HCT116 (cell line): Measurements from ENCODE around the gene TENM3. TPM values are rescaled to one million over a fixed set of nuclear protein-coding genes. Genes with fewer than 3 reads are reported as not detected.

Source experiments
- ATAC-seq: fragments of 200-7000 bp; cut with Tn5 transposase; 2 replicates; pipeline ENCODE4 v1.9.1; 2020; ENCODE audit warnings: mild to moderate bottlenecking, moderate library complexity
- BruUV-seq: library from RNA; stranded (reverse); fragments of 400-500 nt; replicated peaks from 2 replicates; lab custom pipeline; 2021; lab: Mats Ljungman, UMichigan
- CTCF ChIA-PET: fragments of 300-600 bp; sonication (Branson Sonifier 250); formaldehyde crosslinking; loops from one replicate; lab custom pipeline; 2021; ENCODE audit warnings: antibody characterized with exemption; lab: Charles Lee
- POLR2A ChIA-PET: fragments of 300-600, 350-600 bp; sonication (Branson Sonifier 250); formaldehyde crosslinking; loops from one replicate; lab custom pipeline; 2021; ENCODE audit warnings: antibody characterized with exemption; lab: Charles Lee
- RAD21 ChIA-PET, 2 experiments: fragments of 300-600 bp; sonication (Branson Sonifier 250); formaldehyde crosslinking; loops; one replicate each; lab custom pipeline; 2023; ENCODE audit warnings: low total read pairs in 2 of 2; ENCODE audit not compliant: uncharacterized antibody in 2 of 2, unreplicated experiment in 2 of 2, low non-redundant PET in 1 of 2; lab: Charles Lee
- DNase-seq: peaks from one replicate; pipeline ENCODE4 v3.0.0-alpha.2; 2010; ENCODE audit warnings: low read depth, low spot score
- H2AFZ ChIP-seq: fragments of 200-600 bp; shearing (Covaris generic), sonication (generic); 2 replicates; pipeline ENCODE4 v1.6.1; 2017; ENCODE audit warnings: low read depth, mixed run types, mixed read lengths, antibody characterized with exemption, low read length; ENCODE audit not compliant: poor library complexity, severe bottlenecking
- H3K27ac ChIP-seq: 2 replicates; pipeline ENCODE4 v1.5.1; 2012; ENCODE audit warnings: low read depth, low read length
- H3K27me3 ChIP-seq: fragments of 200-600 bp; sonication (generic); 2 replicates; pipeline ENCODE4 v1.6.1; 2016; ENCODE audit warnings: mixed run types, low read length, mixed read lengths; ENCODE audit not compliant: insufficient read depth
- H3K36me3 ChIP-seq, 2 experiments: fragments of 200-500 bp in 1 of 2; fragments of 200-600 bp in 1 of 2; sonication (Bioruptor generic) in 1 of 2; sonication (generic) in 1 of 2; 2 replicates each; pipeline versions ENCODE4 v1.5.1 to v1.6.1; 2014 to 2016; ENCODE audit warnings: low read length in 2 of 2, inconsistent platforms in 1 of 2, mixed read lengths in 1 of 2, mixed run types in 1 of 2; ENCODE audit not compliant: insufficient read depth in 2 of 2, control insufficient read depth in 1 of 2
- H3K4me1 ChIP-seq, 2 experiments: fragments of 200-600 bp in 1 of 2; sonication (generic) in 1 of 2; 2 replicates each; pipeline versions ENCODE4 v1.5.1 to v1.6.1; 2012 to 2017; ENCODE audit warnings: low read length in 2 of 2, inconsistent platforms in 1 of 2, mild to moderate bottlenecking in 1 of 2, mixed read lengths in 1 of 2, mixed run types in 1 of 2, moderate library complexity in 1 of 2; ENCODE audit not compliant: insufficient read depth in 2 of 2, control insufficient read depth in 1 of 2
- H3K4me2 ChIP-seq: fragments of 200-600 bp; sonication (generic); 2 replicates; pipeline ENCODE4 v1.6.1; 2017; ENCODE audit warnings: mixed run types, low read length, mixed read lengths
- H3K4me3 ChIP-seq, 2 experiments: fragments of 200-600 bp in 1 of 2; sonication (generic) in 1 of 2; replicated peaks in 1 of 2; 2 replicates each; pipeline ENCODE4 v1.5.1; 2011 to 2016; ENCODE audit warnings: low read length in 2 of 2, control low read depth in 1 of 2, low read depth in 1 of 2, mild to moderate bottlenecking in 1 of 2, mixed read lengths in 1 of 2, mixed run types in 1 of 2
- H3K79me2 ChIP-seq: fragments of 200-600 bp; sonication (generic); 2 replicates; pipeline ENCODE4 v1.6.1; 2017; ENCODE audit warnings: mild to moderate bottlenecking, mixed run types, low read length, moderate library complexity, mixed read lengths; ENCODE audit not compliant: insufficient read depth
- H3K9ac ChIP-seq: fragments of 200-600 bp; sonication (generic); 2 replicates; pipeline ENCODE4 v1.6.1; 2016; ENCODE audit warnings: low read length, mixed read lengths
- H3K9me2 ChIP-seq: fragments of 200-600 bp; sonication (generic), shearing (Covaris generic); 2 replicates; pipeline ENCODE4 v1.6.1; 2017; ENCODE audit warnings: mixed run types, mild to moderate bottlenecking, moderate library complexity; ENCODE audit not compliant: insufficient read depth
- H3K9me3 ChIP-seq, 2 experiments: fragments of 200-500 bp in 1 of 2; fragments of 200-600 bp in 1 of 2; sonication (Bioruptor generic) in 1 of 2; sonication (generic) in 1 of 2; 2 replicates each; pipeline ENCODE4 v1.6.1; 2014 to 2017; ENCODE audit warnings: low read length in 2 of 2, mixed read lengths in 2 of 2, inconsistent platforms in 1 of 2, low read depth in 1 of 2, mild to moderate bottlenecking in 1 of 2, mixed run types in 1 of 2, moderate library complexity in 1 of 2; ENCODE audit not compliant: control insufficient read depth in 1 of 2, insufficient read depth in 1 of 2
- H4K20me1 ChIP-seq: fragments of 200-600 bp; sonication (generic), shearing (Covaris generic); 2 replicates; pipeline ENCODE4 v1.6.1; 2017; ENCODE audit warnings: mixed run types, mild to moderate bottlenecking, moderate library complexity; ENCODE audit not compliant: insufficient read depth
- CEBPB ChIP-seq: IDR thresholded peaks from 2 replicates; pipeline ENCODE4 v1.6.1; 2012; ENCODE audit warnings: low read depth
- EZH2 ChIP-seq: fragments of 200-600 bp; sonication (generic); IDR thresholded peaks from 2 replicates; pipeline ENCODE4 v1.6.1; 2017; ENCODE audit warnings: antibody characterized with exemption, mixed run types
- POLR2AphosphoS5 ChIP-seq: IDR thresholded peaks from 2 replicates; pipeline ENCODE4 v1.6.1; 2011; ENCODE audit warnings: mild to moderate bottlenecking, low read depth, low read length, moderate library complexity
- ZNF274 ChIP-seq: fragments of 200-500 bp; sonication (Bioruptor generic); IDR thresholded peaks from 2 replicates; pipeline ENCODE4 v1.6.1; 2014; ENCODE audit warnings: mild to moderate bottlenecking, low read depth, low read length, inconsistent platforms
- intact Hi-C: fragments of 100-400 bp; cut with micrococcal nuclease; formaldehyde crosslinking; loops from 2 replicates; pipeline ENCODE4 v1.10.0; 2022
- total RNA-seq: library from RNA; stranded (reverse); gene quantifications from one replicate; pipeline ENCODE4 v1.2.1, GENCODE V29; 2021; ENCODE audit not compliant: unreplicated experiment
- TF ChIP-seq, protein P1 (sequence below): IDR thresholded peaks from 2 replicates; pipeline ENCODE4 v1.6.1; 2012
- TF ChIP-seq, protein P2 (sequence below): IDR thresholded peaks from 2 replicates; pipeline ENCODE4 v1.6.1; 2011; ENCODE audit warnings: mild to moderate bottlenecking, low read length, moderate library complexity; ENCODE audit not compliant: insufficient replicate concordance; ENCODE audit errors: extremely low read depth

Gene TENM3
- total RNA-seq, 1 experiment from 2014 or later: 0.54 TPM

DNA sequence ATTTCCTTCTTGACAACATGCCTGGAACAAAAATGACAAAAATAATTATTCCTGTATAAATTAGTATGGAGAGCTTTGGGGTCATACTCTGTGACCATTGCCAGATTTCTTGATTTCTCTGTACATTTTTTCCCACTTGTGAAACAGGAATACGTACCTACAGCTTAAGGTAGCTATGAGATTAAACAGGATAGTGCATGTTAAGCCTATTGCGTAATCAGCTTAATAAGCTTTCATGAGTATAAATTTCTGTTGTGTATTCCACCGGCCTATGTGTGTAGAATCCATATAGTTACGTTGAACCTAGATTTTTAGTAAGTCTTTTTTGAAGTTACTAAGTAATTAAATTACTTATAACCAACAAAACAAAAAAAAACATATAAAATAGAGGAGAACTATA is 339.0 kb downstream of the TENM3 start:
- Histone ChIP-seq H3K27me3 (peaks cover 12% of the 10 kb centered on the region), H3K4me1 (peaks cover 0 to 5% of the 10 kb centered on the region in 2 experiments; a peak in 1 of 4 replicates), H3K9me3 (no peaks in the 10 kb centered on the region), H3K4me2 (no peak overlapping the region), H4K20me1 (no peaks in the 10 kb centered on the region), H3K9ac (no peak overlapping the region), H3K36me3 (no peaks in the 10 kb centered on the region), H3K27ac (no peak overlapping the region), H3K79me2 (no peaks in the 10 kb centered on the region), H2AFZ (no peak overlapping the region), H3K4me3 (no peak overlapping the region), H3K9me2 (no peaks in the 10 kb centered on the region)
- ChIA-PET POLR2A (no interaction called here), CTCF (no interaction called here), RAD21 (no interaction called here)
- DNase-seq (no peak), ATAC-seq (no peak)
- intact Hi-C loops: no loop called here
- no TSS peak for BruUV-seq
- TF ChIP-seq, protein P1, sequence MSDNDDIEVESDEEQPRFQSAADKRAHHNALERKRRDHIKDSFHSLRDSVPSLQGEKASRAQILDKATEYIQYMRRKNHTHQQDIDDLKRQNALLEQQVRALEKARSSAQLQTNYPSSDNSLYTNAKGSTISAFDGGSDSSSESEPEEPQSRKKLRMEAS: no peak
- TF ChIP-seq, protein P2, sequence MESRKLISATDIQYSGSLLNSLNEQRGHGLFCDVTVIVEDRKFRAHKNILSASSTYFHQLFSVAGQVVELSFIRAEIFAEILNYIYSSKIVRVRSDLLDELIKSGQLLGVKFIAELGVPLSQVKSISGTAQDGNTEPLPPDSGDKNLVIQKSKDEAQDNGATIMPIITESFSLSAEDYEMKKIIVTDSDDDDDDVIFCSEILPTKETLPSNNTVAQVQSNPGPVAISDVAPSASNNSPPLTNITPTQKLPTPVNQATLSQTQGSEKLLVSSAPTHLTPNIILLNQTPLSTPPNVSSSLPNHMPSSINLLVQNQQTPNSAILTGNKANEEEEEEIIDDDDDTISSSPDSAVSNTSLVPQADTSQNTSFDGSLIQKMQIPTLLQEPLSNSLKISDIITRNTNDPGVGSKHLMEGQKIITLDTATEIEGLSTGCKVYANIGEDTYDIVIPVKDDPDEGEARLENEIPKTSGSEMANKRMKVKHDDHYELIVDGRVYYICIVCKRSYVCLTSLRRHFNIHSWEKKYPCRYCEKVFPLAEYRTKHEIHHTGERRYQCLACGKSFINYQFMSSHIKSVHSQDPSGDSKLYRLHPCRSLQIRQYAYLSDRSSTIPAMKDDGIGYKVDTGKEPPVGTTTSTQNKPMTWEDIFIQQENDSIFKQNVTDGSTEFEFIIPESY: no peak
- TF ChIP-seq POLR2AphosphoS5 (no peak), CEBPB (peak; percentile 40; the same call in 1 of the 2 replicates), EZH2 (no peak), ZNF274 (no peak)
